ENCODE measurements around the gene STX18.

DNA sequence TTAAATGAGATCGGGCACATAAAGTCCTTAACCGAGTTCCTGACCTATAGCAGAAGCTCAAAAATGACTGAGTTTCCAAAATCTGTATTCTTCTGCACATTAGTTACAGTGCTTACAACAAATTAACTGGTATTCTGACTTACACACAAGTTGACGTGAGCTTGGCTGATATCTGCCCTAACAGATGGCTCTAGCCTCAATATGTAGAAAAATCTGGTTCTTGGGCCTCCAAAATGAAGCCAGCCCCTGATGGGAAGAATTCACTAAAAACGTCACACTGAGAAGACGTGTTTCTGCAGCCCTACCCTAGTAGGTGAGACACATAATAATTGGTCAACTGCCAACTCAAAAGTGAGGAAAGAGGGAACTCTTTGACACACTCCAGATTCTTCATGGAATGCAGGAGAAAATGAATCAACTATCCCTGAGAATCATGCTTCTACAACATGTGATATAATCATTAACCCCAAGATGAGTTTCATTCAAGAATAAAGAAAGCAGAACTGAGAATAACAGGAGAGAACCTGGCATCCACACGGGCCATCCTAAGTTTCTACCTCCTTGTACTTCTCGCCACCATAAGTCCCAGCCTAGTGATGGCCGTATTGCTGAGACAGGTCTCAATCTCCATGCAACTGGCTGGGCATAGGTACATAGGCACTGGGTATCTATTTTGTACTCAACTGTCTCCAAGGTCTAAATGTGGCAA, 8.2 kb downstream of the STX18 start:
- TF ChIP-seq EZH2 (IDR thresholded peaks at IDR 0.05; ENCODE audit: low read length, missing control alignments): no peak
- TF ChIP-seq, protein P1, sequence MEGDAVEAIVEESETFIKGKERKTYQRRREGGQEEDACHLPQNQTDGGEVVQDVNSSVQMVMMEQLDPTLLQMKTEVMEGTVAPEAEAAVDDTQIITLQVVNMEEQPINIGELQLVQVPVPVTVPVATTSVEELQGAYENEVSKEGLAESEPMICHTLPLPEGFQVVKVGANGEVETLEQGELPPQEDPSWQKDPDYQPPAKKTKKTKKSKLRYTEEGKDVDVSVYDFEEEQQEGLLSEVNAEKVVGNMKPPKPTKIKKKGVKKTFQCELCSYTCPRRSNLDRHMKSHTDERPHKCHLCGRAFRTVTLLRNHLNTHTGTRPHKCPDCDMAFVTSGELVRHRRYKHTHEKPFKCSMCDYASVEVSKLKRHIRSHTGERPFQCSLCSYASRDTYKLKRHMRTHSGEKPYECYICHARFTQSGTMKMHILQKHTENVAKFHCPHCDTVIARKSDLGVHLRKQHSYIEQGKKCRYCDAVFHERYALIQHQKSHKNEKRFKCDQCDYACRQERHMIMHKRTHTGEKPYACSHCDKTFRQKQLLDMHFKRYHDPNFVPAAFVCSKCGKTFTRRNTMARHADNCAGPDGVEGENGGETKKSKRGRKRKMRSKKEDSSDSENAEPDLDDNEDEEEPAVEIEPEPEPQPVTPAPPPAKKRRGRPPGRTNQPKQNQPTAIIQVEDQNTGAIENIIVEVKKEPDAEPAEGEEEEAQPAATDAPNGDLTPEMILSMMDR (conservative IDR thresholded peaks at IDR 0.05 in 1 of 2, IDR thresholded peaks at IDR 0.05 in 1 of 2; ENCODE audit: low read depth in 1 of 2, low read length in 2 of 2): no peak
